GM13976 (cell line): ENCODE results near the gene RASGRP4.
"Not testable (repeated sequence)": the region's sequence is repeated elsewhere in the genome, so short reads cannot be mapped to it uniquely, and the experiment has no call there.

ENCODE experiments used
- DNase-seq: peaks from one replicate; pipeline ENCODE4 v3.0.0; 2012; ENCODE audit warnings: low spot score
- in situ Hi-C: fragments of 300-500 bp; cut with MboI; formaldehyde crosslinking; loops from one replicate; pipeline ENCODE4 v1.12.0; 2022; ENCODE audit warnings: low sequenced_read_pairs, mixed read lengths, inconsistent platforms; ENCODE audit not compliant: unreplicated experiment
- TF ChIP-seq, protein P1 (sequence below): IDR thresholded peaks from 2 replicates; pipeline ENCODE4 v1.5.1; 2012; ENCODE audit warnings: borderline replicate concordance, mild to moderate bottlenecking; ENCODE audit not compliant: insufficient read depth; ENCODE audit errors: extremely low read depth, missing control alignments, control extremely low read depth

The RASGRP4 gene

GRCh38 chr19:38371081-38371480 lies 54.9 kb downstream of the RASGRP4 start:
- TF ChIP-seq, protein P1, sequence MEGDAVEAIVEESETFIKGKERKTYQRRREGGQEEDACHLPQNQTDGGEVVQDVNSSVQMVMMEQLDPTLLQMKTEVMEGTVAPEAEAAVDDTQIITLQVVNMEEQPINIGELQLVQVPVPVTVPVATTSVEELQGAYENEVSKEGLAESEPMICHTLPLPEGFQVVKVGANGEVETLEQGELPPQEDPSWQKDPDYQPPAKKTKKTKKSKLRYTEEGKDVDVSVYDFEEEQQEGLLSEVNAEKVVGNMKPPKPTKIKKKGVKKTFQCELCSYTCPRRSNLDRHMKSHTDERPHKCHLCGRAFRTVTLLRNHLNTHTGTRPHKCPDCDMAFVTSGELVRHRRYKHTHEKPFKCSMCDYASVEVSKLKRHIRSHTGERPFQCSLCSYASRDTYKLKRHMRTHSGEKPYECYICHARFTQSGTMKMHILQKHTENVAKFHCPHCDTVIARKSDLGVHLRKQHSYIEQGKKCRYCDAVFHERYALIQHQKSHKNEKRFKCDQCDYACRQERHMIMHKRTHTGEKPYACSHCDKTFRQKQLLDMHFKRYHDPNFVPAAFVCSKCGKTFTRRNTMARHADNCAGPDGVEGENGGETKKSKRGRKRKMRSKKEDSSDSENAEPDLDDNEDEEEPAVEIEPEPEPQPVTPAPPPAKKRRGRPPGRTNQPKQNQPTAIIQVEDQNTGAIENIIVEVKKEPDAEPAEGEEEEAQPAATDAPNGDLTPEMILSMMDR = no peak
- in situ Hi-C loops = no loop called here
- no peak for DNase-seq

DNA sequence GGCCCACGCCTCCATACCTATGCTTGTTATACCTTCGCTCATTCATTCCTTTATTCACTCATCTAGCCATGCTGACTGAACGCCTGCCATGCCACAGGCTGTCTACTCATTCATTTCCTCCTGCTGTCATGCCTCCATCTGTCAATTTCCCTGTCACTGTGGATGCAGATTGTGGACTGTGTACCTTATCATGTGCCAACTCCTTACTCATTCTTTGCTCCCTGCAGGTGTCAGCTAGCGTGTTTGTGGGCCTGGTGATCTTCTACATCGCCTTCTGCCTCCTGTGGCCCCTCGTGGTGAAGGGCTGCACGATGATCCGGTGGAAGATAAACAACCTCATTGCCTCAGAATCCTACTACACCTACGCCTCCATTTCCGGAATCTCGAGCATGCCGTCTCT lies 55.7 kb downstream of the RASGRP4 start:
- in situ Hi-C loops = no loop called here
- DNase-seq = no peak
- TF ChIP-seq, protein P1 = no peak

GRCh38 chr19:38369584-38369983 lies 56.4 kb downstream of the RASGRP4 start:
- in situ Hi-C loops = no loop called here
- TF ChIP-seq, protein P1 = no peak

GRCh38 chr19:38367041-38367440 lies 59.0 kb downstream of the RASGRP4 start:
- DNase-seq = no peak
- TF ChIP-seq, protein P1 = no peak
- in situ Hi-C loops = no loop called here

More at GRCh38 chr19:38369584-38369983, 56.4 kb downstream of the RASGRP4 start:
- no peak for DNase-seq

DNA sequence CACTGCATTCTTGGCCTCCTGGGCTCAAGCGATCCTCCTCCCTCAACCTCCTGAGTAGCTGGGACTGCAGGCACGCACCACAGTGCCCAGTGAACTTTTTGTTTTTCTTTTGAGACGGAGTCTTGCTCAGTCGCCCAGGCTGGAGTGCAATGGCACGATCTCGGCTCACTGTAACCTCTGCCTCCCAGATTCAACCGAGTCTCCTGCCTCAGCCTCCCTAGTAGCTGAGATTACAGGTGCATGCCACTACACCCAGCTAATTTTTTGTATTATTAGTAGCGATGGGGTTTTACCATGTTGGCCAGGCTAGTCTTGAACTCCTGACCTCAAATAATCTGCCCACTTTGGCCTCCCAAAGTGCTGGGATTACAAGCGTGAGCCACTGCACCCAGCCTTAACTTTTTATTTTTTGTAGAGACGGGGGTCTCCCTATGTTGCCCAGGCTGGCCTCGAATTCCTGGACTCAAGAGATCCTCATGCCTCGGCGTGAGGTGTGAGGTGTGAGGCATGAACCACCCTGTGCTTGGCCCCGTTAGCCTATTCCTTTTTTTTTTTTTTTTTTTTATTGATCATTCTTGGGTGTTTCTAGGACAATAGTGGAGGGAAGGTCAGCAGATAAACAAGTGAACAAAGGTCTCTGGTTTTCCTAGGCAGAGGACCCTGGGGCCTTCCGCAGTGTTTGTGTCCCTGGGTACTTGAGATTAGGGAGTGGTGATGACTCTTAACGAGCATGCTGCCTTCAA lies 62.9 kb downstream of the RASGRP4 start:
- DNase-seq, in situ Hi-C loops: not testable (repeated sequence)

DNA sequence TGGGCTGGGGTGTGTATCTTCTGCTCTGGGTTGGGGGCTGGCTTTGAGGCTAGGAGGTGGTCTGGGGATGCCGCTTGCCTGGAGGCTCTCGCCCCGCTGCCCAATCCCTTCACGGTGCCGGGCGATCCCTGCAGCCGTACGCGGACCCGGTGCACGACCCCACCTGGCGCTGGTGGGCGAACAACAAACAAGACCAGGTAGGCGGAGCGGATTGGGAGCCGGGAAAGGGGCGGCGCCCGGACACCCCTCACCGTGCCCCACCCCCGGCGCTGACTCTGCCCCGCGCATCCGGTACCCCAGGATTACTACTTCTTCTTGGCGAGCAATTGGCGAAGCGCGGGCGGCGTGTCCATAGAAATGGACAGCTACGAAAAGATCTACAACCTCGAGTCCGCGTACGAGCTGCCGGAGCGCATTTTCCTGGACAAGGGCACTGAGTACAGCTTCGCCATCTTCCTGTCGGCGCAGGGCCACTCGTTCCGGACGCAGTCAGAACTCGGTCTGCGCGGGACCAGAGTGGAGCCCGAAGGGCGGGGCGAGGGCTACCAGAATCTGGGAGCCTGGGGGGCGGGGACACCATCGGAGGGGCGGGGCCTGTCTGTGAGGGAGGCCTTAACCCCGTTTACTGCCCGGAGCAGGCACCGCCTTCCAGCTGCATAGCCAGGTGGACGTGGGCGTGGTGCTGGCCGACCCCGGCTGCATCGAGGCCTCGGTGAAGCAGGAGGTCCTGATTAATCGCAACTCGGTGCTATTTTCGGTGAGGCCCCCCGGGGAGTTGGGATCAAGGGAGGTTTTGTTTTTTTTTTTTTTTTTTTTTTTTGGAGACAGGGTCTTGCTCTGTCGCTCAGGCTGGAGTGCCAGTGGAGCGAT lies 63.7 kb downstream of the RASGRP4 start:
- peak; percentile 82 for DNase-seq
- TF ChIP-seq, protein P1 = no peak

DNA sequence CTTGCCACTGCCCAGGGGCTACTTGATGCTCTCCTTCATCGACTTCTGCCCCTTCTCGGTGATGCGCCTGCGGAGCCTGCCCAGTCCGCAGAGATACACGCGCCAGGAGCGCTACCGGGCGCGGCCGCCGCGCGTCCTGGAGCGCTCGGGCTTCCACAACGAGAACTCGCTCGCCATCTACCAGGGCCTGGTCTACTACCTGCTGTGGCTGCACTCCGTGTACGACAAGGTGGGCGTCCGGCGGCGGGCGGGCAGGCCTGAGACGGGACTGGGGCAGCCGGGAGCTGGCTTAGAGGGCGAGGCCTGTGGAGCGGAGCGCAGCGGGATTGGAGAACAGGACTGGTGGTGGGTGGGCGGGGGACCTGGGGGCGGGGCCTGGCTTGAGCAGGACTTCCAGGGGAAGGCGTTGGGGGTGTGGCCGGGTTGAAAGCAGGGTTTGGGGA lies 64.4 kb downstream of the RASGRP4 start:
- in situ Hi-C loops = no loop called here
- TF ChIP-seq, protein P1 = no peak
- peak; percentile 88 for DNase-seq

More for the DNA sequence above, 63.7 kb downstream of the RASGRP4 start:
- in situ Hi-C loops = no loop called here
